ENCODE data around the gene C1orf21.

DNA sequence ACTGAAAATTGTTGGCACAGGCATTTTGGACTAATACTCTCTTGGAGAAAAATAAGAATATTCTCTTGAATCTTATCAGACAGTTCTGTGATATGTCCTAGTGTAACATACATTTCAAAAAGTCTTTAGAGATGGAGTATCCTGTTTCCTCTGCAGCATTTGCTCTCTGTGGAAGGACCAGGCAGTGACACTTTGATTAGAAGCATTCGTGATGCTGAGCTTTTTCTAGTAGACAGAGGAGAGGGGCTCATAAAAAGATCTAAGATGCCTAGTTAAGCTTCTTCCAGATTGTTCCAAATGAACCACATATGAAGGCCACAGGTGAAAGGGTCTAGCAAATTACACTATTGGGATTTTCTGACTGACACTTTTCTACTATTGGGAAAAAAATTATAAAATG lies 120.3 kb downstream of the C1orf21 start:
- TF ChIP-seq CTCF (conservative IDR thresholded peaks at IDR 0.05 in 1 of 2, IDR thresholded peaks at IDR 0.05 in 1 of 2; ENCODE audit: low read depth in 1 of 2, low read length in 2 of 2) (no peak), EZH2 (IDR thresholded peaks at IDR 0.05; ENCODE audit: low read length, missing control alignments) (no peak)

All from fibroblast of lung (primary cell).